Measurements from ENCODE around the gene CADPS2.

- TF ChIP-seq SMC3 (IDR thresholded peaks at IDR 0.05; ENCODE audit: borderline replicate concordance, low read length): no peak
- TF ChIP-seq JUND (IDR thresholded peaks at IDR 0.05; ENCODE audit: low read depth, low read length): no peak
- TF ChIP-seq POLR2AphosphoS5 (IDR thresholded peaks at IDR 0.05; ENCODE audit: low read length): no peak
- TF ChIP-seq ESRRA (IDR thresholded peaks at IDR 0.05; ENCODE audit: low read length): no peak
- no peak for TF ChIP-seq CHD2 (IDR thresholded peaks at IDR 0.05; ENCODE audit: borderline replicate concordance, low read depth, low read length)
Measured at GRCh38 chr7:122762071-122762470, 124.2 kb downstream of the CADPS2 start.
